HG02610 (cell line): ENCODE results near the gene LRRK1.

ENCODE experiments used
- ATAC-seq: cut with Tn5 transposase; IDR thresholded peaks from one replicate; pipeline ENCODE4 v1.9.1; 2021; ENCODE audit warnings: mild to moderate bottlenecking, moderate library complexity; ENCODE audit not compliant: unreplicated experiment

LRRK1 gene

GRCh38 chr15:100909989-100910955 is 8.9 kb upstream of the LRRK1 start:
- no peak for ATAC-seq

GRCh38 chr15:100911086-100911485 is 8.1 kb upstream of the LRRK1 start:
- ATAC-seq: no peak

DNA sequence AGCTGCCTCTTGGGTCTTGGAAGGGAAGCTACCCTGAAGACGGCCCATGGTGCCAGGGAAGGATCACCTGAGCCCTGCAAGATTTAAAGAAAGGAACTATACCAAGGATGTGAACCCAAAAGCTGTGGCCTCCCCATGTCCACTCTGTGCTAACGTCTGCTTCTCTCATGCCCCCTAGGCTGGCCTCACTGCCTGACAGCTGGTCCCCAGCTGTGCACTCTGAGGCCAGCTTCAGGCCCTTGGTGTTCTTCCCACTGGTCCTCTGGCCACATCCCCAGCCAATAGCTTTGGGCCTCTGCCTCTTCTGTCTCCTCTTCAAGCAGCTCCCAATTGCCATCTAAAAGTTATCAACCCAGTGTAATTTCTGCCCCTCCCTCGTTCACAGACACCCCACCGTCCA is 5.2 kb upstream of the LRRK1 start:
- ATAC-seq: no peak

DNA sequence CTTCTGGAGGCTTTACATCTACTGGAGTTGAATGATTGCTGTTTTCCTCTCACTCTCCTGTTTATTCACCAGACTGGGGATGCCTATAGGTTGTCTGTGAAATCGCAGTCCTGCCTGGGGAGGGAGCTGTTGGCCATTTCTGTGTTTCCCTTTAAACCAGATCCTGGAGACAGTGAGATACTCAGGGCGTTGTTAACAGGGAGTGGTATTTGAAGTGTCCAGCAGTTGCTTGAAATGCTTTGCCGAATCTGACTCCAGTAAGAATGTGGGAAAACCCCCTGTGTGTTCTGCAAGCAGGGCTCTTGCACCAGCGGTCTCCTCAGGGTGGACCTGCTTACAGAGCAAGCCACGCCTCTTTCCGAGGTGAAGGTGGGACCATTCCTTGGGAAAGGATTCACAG is 4.3 kb upstream of the LRRK1 start:
- ATAC-seq: no peak

DNA sequence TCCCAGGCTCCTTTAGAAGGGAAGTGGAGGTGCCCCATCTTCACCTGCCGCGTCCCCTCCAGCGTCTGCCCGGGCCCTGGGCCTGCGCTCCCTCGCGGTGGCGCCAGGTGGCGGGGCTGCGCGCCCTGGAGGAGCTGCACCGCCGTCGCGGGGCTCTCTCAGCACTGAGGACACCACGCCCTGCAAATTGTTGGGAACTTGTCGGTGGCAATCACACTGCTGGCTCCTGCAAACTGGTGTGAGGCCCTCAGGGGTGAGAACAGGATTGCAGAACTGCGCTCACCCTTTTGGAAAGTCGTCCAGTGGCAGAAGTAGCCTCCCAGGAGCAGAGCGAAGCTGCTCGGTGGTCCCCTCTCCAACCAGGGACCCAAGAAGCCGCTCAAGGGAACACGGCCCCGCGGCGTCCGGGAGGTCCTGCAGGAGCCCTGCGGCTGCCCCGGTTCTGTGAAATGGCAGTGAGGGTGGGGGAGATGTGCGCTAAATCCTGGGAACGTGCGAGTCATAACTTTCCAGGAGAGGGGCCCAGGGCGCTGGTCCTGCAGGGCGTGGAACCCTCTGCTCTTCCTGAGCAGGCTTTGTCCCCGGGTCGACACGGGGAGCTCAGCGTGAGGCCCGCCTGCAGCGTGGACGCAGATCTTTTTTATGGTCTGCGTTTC is 995 bp upstream of the LRRK1 start:
- ATAC-seq: peak; percentile 67

- no peak for ATAC-seq
These were observed 586 bp downstream of the LRRK1 start for GRCh38 chr15:100919481-100920405.

DNA sequence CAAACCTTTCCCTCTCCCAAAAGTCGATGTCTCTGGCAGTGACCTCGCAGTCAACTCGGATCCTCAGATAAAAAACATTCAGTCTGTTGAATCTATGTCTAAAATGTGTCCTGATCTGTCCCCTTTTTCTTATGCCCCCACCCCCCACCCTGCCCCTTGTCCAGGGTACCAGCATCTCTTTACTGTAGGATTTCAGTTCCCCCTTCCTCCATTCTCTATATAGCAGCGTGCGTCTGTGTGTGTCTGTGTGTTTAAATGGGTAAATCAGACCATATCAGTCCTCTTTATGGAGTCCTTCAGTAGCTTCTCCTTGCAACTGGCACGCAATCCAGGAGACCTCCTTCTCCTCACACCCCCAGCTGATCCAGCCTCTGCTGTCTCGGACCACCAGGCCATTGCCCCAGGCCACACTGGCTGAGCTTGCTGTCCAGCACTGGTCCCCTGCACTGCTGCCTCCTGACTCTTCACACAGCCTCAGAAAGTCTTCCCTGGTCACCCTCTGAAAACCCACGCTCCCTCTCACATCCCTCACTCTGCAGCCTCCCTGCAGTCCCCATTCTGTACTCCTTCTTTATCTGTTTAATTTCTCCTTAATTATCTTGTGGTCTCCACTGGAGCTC is 1.5 kb downstream of the LRRK1 start:
- no peak for ATAC-seq

DNA sequence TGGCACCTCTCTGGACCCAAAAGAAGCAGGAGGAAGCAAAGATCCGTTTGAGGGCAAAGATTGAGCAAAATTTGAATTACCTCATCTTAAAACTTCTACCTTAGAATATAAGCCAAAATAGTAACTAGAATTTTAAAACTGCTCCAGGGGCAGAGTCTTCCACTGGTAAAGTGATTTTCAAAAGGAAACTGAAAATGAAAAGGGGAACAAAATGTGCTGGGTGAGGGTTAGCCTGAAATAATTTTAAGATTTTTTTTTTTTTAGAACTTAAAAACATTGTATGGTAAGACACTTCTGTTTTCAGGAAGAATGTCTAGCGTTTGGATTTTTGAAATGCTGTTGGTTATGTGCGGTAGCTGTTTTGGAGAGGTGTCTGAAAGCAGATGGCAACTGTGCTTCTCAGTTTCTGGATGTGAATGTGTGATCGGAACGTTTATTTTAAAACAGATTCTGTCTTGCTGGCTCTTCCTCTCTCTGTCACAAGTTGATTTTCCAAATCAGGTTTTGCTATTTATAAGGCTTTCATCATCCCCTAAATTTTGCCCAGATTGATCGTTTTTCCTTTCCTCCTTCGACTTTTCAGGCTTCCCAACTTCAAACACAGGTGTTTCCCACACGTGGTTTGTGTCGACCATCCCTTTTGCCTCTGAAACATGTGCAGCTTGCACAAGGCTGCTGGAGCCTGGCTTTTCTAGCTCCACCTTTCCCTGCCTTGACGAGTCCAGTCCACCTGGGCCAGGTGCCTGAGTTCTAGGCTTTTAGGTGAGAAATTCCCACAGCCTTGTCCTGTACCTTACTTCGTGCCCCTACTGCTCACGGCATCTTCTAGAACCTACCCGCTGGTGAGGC is 3.3 kb downstream of the LRRK1 start:
- no peak for ATAC-seq

DNA sequence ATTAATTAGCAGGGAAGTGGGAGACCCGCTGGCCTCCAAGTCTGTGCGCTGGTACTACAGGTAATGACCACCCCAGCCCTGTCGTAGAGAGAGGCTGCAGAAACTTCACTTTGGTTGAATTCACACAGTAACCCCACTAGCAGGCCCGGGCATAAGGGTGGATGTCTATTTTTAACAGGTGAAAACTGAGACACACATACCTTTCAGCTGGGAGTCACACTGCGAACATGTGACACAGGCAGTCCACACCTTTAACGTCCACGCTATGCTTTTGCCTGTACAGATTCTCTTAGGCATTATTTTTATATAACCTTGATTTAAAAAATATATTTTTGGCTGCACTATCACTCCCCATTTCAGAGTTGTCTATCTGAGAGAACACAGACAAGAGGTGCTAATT is 3.9 kb downstream of the LRRK1 start:
- ATAC-seq: no peak

GRCh38 chr15:100923902-100924301 is 4.7 kb downstream of the LRRK1 start:
- ATAC-seq: no peak

- ATAC-seq: no peak
These were observed 5.3 kb downstream of the LRRK1 start for GRCh38 chr15:100924436-100924835.

GRCh38 chr15:100925480-100925879 is 6.3 kb downstream of the LRRK1 start:
- ATAC-seq: no peak

GRCh38 chr15:100926258-100926657 is 7.1 kb downstream of the LRRK1 start:
- no peak for ATAC-seq

DNA sequence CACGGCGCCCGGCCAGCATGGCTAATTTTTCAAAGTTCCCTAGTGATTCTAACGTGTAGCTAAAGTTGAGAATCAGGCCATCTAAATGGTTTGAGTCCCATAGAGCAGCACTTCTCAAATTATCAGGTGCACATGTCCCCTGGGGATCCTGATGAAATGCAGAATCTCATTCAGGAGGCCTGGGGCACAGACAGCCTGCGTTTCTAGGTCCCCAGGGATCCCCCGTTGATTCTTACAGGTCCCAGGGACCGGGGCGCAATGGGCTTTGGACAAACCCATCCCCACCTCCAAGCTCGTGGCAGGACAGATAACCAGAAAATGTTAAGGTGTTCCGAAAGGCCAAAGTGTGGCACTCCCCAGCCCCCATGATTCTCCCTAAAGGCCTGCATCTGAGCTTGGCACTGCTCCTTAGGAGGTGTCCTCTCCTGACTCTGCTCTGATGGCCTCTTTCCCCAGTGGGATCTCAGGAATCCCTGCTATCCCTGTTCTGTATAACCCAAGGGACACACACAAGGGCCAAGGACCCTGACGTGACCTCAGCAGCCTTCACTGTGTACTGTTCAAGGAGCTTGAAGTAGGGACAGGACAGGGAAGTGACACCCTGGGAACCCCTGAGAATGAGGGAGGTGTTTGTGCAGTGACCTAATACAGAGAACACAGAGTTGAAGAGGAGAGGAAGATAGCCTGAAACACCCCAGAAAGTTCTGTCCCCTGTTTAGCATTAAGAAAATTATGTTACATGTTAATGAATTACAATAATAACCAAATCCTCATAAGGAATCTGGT is 8.0 kb downstream of the LRRK1 start:
- ATAC-seq: peak; percentile 30

- ATAC-seq: no peak
These were observed 9.6 kb downstream of the LRRK1 start for GRCh38 chr15:100928632-100929280.

GRCh38 chr15:100929641-100930042 is 10.5 kb downstream of the LRRK1 start:
- no peak for ATAC-seq

- no peak for ATAC-seq
These were observed 11.2 kb downstream of the LRRK1 start for GRCh38 chr15:100930306-100930848.
